Measurements from ENCODE around the gene KRTAP26-1. TPM values are rescaled to one million over a fixed set of nuclear protein-coding genes. Genes with fewer than 3 reads are reported as not detected.

Gene KRTAP26-1
- total RNA-seq, 1 donor from 2014 or later: not detected

DNA sequence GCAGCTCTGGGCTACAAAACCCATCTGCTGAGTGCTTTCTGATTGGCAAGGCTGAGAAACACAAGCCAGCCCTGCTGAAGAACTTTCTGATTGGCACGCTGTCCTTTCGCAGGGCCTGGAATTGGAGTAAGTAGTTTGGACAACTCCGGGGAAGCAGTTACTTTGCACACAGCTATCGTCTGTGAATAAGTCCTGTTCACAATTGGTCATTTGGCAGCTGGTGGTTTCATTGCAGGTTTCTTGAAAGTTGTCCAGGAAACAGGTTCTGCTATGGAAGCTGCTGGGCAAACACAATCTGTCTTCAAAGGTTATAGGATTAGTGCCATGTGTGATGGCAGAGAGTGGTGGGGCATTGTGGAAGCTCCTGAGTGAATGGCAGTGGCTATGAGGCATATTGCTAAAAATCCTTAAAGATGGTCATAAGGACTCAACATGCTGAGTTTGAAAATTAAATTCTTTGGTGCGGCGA is 17.2 kb upstream of the KRTAP26-1 start, which contains the start of gene KRTAP27-1:
Gene KRTAP27-1, minus strand, starts transcription at position 419 of the 469 bp plus-strand sequence. Its CDS starts 26 bp downstream, at position 393.
- Mint-ChIP-seq H3K36me3 (ENCODE audit: unreplicated experiment) (no peaks in the 10 kb centered on the region), H3K4me1 (ENCODE audit: low read depth, unreplicated experiment) (no peaks in the 10 kb centered on the region), H3K27ac (ENCODE audit: unreplicated experiment) (no peak within 1 kb of the TSS), H3K4me3 (ENCODE audit: unreplicated experiment) (no peak within 1 kb of the TSS), H3K27me3 (ENCODE audit: unreplicated experiment) (no peaks in the 10 kb centered on the region), H3K9me3 (ENCODE audit: unreplicated experiment) (no peaks in the 10 kb centered on the region)
- DNase-seq: no peak
- no peak for TF ChIP-seq CTCF (IDR thresholded peaks at IDR 0.05; ENCODE audit: partially characterized antibody, unreplicated experiment)

DNA sequence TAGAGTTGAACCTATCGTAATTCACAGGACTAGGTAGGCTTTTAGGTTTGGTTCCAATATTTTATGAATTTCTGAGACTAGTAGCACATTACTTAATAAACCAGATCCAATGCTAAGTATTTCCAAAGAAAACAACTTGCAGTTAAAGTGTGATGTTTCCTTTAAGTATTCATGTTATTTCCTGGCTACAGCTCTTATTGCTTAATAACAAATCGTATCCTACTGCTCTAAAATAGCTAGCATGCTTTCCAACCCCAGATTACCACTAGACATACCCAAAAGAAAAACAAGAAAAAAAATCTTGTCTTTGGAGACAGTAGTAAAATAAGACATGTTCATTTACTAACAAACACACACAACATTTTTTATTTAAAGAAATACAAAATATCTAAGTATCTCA is 16.5 kb upstream of the KRTAP26-1 start:
- Mint-ChIP-seq H3K4me1 (ENCODE audit: low read depth, unreplicated experiment) (no peaks in the 10 kb centered on the region), H3K9me3 (ENCODE audit: unreplicated experiment) (no peaks in the 10 kb centered on the region), H3K27ac (ENCODE audit: unreplicated experiment) (no peak overlapping the region), H3K36me3 (ENCODE audit: unreplicated experiment) (no peaks in the 10 kb centered on the region), H3K4me3 (ENCODE audit: unreplicated experiment) (no peak overlapping the region), H3K27me3 (ENCODE audit: unreplicated experiment) (no peaks in the 10 kb centered on the region)
- TF ChIP-seq CTCF (IDR thresholded peaks at IDR 0.05; ENCODE audit: partially characterized antibody, unreplicated experiment): no peak
- DNase-seq: no peak

DNA sequence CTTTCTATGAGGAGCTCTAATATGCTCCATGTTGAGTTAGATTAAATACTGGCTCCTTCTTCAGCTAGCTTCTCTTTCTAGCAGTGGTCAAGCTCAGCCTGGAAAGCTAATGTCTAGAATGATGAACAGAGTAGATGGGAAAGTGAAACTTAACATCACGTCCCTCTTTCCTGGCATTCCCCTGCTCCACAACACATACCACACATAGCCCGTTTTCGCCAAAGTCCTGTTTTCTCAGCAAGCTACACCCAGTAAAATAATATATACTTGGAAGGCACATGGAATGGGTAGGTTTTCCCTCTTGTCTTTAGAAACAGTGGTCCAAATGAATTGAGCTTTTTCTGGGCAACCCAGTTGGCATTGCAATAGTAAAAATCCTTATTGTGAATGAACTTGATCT is 13.6 kb upstream of the KRTAP26-1 start:
- no peak for DNase-seq
- Mint-ChIP-seq H3K27ac (ENCODE audit: unreplicated experiment) (no peak overlapping the region), H3K4me3 (ENCODE audit: unreplicated experiment) (no peak overlapping the region), H3K27me3 (ENCODE audit: unreplicated experiment) (peaks cover 2% of the 10 kb centered on the region), H3K9me3 (ENCODE audit: unreplicated experiment) (no peaks in the 10 kb centered on the region), H3K36me3 (ENCODE audit: unreplicated experiment) (no peaks in the 10 kb centered on the region), H3K4me1 (ENCODE audit: low read depth, unreplicated experiment) (no peaks in the 10 kb centered on the region)
- no peak for TF ChIP-seq CTCF (IDR thresholded peaks at IDR 0.05; ENCODE audit: partially characterized antibody, unreplicated experiment)

DNA sequence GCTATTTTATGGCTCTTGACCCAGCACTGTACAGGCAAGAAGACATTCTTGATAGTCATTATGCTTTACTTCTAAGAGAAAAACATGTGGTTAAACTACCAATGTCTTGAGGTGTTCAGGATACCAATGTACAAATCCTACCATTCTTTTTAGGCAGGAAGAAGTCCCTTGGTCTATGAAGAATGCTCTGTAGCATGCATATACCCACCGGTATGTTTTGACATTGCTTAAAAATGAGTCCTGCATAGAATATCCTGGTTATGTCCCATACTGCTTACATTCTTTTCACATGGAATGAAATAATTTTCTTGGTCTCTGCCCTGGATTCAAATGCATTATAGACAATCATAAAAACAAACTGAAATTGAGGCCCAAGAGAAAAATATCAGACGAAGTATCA is 12.6 kb upstream of the KRTAP26-1 start:
- Mint-ChIP-seq H3K9me3 (ENCODE audit: unreplicated experiment) (no peaks in the 10 kb centered on the region), H3K27ac (ENCODE audit: unreplicated experiment) (no peak overlapping the region), H3K36me3 (ENCODE audit: unreplicated experiment) (no peaks in the 10 kb centered on the region), H3K27me3 (ENCODE audit: unreplicated experiment) (peaks cover 2% of the 10 kb centered on the region), H3K4me1 (ENCODE audit: low read depth, unreplicated experiment) (no peaks in the 10 kb centered on the region), H3K4me3 (ENCODE audit: unreplicated experiment) (no peak overlapping the region)
- no peak for DNase-seq
- no peak for TF ChIP-seq CTCF (IDR thresholded peaks at IDR 0.05; ENCODE audit: partially characterized antibody, unreplicated experiment)

GRCh38 chr21:30329203-30329875 is 9.2 kb upstream of the KRTAP26-1 start:
- no peak overlapping the region for H3K4me3 Mint-ChIP-seq (ENCODE audit: unreplicated experiment)
- TF ChIP-seq CTCF (IDR thresholded peaks at IDR 0.05; ENCODE audit: partially characterized antibody, unreplicated experiment): no peak
- no peaks in the 10 kb centered on the region for H3K4me1 Mint-ChIP-seq (ENCODE audit: low read depth, unreplicated experiment)
- DNase-seq: no peak
- no peak overlapping the region for H3K27ac Mint-ChIP-seq (ENCODE audit: unreplicated experiment)
- no peaks in the 10 kb centered on the region for H3K9me3 Mint-ChIP-seq (ENCODE audit: unreplicated experiment)
- peaks cover 2% of the 10 kb centered on the region for H3K27me3 Mint-ChIP-seq (ENCODE audit: unreplicated experiment)
- H3K36me3 Mint-ChIP-seq (ENCODE audit: unreplicated experiment): no peaks in the 10 kb centered on the region

Measured in glutamatergic neuron (in vitro differentiated cells).